Measurements from ENCODE around the gene TAF11L11. TPM values are rescaled to one million over a fixed set of nuclear protein-coding genes. Genes with fewer than 3 reads are reported as not detected.
"Not testable (repeated sequence)": the region's sequence is repeated elsewhere in the genome, so short reads cannot be mapped to it uniquely, and the experiment has no call there.

TAF11L11 gene
- polyA plus RNA-seq, 2 of the 4 experiments (the other 2 are of a cell fraction): 0.39 to 2.2 TPM

DNA sequence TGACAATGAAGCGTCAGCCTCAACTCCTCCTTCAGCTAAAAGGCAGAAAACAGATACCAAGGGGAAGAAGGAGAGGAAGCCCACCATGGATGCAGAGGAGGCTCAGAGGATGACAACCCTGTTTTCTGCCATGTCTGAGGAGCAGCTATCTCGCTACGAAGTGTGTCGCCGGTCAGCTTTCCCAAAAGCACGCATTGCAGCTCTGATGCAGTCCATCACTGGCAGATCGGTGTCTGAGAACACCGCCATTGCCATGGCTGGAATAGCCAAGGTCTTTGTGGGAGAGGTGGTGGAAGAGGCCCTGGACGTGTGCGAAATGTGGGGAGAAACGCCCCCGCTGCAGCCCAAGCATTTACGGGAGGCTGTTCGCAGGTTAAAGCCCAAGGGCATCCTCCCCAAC lies 968 bp downstream of the TAF11L11 start (continued):
- TF ChIP-seq HEYL (CRISPR knock-in tag; IDR thresholded peaks at IDR 0.05): no peak

DNA sequence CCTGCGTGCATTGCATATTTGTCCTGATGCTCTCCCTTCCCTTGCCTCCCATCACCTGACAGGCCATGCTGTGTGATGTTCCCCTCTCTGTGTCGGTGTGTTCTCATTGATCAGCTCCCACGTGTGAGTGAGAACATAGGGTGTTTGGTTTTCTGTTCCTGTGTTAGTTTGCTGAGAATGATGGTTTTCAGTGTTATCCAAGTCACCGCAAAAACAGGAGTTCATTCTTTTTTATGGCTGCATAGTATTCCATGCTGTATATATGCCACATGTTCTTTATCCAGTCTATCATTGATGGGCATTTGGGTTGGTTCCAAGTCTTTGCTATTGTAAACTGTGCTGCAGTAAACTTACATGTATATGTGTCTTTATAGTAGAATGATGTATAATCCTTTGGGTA lies 3.5 kb downstream of the TAF11L11 start:
- H3K9me3 ChIP-seq; FAIRE-seq; H3K4me2 ChIP-seq; H3K4me3 ChIP-seq; CTCF ChIA-PET; H3K4me1 ChIP-seq; H3K27ac ChIP-seq; DNase-seq (ENCODE audit: low read depth in 1 of 2, low spot score in 1 of 2); POLR2A ChIA-PET; ATAC-seq: not testable (repeated sequence)
- 58% methylated on average over 4 of the region's 4 CpGs for WGBS (ENCODE audit: missing lambda C conversion rate)

DNA sequence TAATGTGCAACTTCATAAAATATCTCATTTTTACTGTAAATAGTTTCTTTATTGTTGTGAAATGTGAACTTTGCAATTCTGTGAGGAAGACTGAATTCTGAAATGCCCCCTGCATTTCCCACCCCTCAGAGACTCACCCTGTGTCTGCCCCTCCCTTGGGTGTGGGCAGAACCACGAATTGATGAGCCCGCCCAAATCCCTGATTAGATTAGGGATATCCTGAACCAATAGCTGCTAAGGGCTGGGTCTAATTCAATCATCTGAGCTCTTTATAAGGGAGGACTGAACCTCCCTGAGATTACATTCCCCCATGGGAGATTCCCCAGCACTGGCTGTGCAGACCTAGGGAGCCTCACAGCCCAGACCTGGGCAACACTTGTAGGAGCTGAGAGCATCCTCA lies 6.1 kb downstream of the TAF11L11 start, which contains the start of gene TAF11L12:
Gene TAF11L12, plus strand, starts transcription at position 301 of the 400 bp plus-strand sequence.
- 88% methylated on average over 2 of the region's 2 CpGs for WGBS (ENCODE audit: missing lambda C conversion rate)
- H3K4me2 ChIP-seq; H3K27ac ChIP-seq; H3K9me3 ChIP-seq; DNase-seq (ENCODE audit: low read depth in 1 of 2, low spot score in 1 of 2); ATAC-seq; H3K4me1 ChIP-seq; CTCF ChIA-PET; H3K4me3 ChIP-seq; POLR2A ChIA-PET: not testable (repeated sequence)
- FAIRE-seq: peak; percentile 56

DNA sequence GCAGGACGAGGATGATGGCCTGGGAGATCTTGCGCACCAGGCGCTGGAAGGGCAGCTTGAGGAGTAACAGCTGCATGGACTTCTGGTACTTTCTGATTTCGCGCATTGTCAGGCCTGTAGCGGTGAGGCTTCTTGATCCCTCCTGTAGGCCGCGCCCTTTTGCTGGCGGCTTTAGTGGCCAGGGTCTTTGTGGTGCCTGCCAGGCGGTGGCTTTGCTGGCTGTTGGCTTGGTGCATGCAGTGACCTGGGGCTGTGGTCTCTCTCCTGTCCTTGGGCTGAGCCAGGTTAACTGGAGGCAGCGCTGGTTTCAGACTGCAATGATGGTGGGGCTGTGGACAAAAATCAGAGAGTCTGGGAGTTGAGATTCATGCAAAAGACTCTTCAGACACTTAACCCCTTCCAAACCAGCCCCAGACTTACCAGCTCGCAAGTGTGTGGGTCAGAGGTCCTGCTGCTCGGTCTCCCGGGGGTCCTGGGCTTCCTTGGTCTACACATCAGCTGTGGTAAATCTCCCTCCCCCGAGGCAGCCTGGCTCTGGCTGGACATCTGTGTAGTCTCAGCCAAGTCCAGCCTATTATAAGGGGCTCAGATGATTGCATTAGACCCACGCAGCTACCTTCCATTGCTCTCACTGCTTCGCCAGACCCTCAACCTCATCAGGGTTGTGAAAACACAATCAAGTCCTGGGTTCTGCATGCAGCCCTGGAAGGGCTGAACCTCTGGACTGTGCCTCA lies 11.1 kb downstream of the TAF11L11 start:
- H3K9me3 ChIP-seq: no peaks in the 10 kb centered on the region
- 87% methylated on average over 16 of the region's 17 CpGs for WGBS (ENCODE audit: missing lambda C conversion rate)
- no peak overlapping the region for H3K27ac ChIP-seq
- no peak overlapping the region for H3K4me2 ChIP-seq
- DNase-seq (ENCODE audit: low read depth in 1 of 2, low spot score in 1 of 2) (no peak), FAIRE-seq (no peak), ATAC-seq (no peak)
- no peak for TF ChIP-seq EHMT2 (IDR thresholded peaks at IDR 0.05; ENCODE audit: low read depth)
- no peak for TF ChIP-seq EHF (CRISPR knock-in tag; IDR thresholded peaks at IDR 0.05)
- ChIA-PET CTCF (no interaction called here), POLR2A (no interaction called here)
- H3K4me3 ChIP-seq: no peak overlapping the region
- H3K4me1 ChIP-seq: peaks cover 7% of the 10 kb centered on the region

DNA sequence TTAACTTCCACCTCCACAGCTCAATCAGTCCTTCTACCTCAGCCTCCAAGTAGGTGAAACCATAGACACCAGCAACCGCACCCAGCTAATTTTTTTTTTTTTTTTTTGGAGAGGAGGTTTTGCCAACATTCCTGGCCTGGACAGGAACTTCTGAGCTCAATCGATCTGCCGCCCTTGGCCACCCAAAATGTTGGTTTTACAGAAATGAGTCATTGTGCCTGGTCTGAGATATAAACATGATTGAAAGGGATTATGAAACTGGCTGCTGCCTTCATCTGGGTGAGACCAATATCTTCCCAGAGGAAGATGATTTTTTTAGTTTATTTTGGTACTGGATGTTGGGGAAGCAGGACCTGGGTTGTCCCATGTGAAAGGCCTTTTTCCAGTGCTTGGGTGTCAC lies 15.4 kb downstream of the TAF11L11 start:
- FAIRE-seq: no peak
- WGBS (ENCODE audit: missing lambda C conversion rate): 36% methylated on average over 3 of the region's 3 CpGs
- Histone ChIP-seq H3K9me3 (no peaks in the 10 kb centered on the region), H3K4me2 (peak overlapping the region; percentile 5; the same call in 2 of the 3 replicates), H3K4me1 (peaks cover 7% of the 10 kb centered on the region), H3K27ac (peak overlapping the region in 1 of 2 experiments; percentile 55; a peak in 2 of 6 replicates), H3K4me3 (no peak overlapping the region)
- peak in 1 of 2 experiments; percentile 7 for DNase-seq (ENCODE audit: low read depth in 1 of 2, low spot score in 1 of 2)
- no peak for TF ChIP-seq FOSL2 (IDR thresholded peaks at IDR 0.05)
- TF ChIP-seq FOSL2 (CRISPR knock-in tag; IDR thresholded peaks at IDR 0.05): no peak
- TF ChIP-seq, protein P1, sequence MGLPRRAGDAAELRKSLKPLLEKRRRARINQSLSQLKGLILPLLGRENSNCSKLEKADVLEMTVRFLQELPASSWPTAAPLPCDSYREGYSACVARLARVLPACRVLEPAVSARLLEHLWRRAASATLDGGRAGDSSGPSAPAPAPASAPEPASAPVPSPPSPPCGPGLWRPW (IDR thresholded peaks at IDR 0.05): no peak
- TF ChIP-seq GATA3 (IDR thresholded peaks at IDR 0.05; ENCODE audit: borderline replicate concordance): no peak
- no peak for TF ChIP-seq CEBPB (IDR thresholded peaks at IDR 0.05)
- TF ChIP-seq MAZ (IDR thresholded peaks at IDR 0.05; ENCODE audit: borderline replicate concordance, low read depth, low read length): no peak
- TF ChIP-seq NPAS2 (CRISPR knock-in tag; IDR thresholded peaks at IDR 0.05; ENCODE audit: borderline replicate concordance): no peak
- TF ChIP-seq, protein P2, sequence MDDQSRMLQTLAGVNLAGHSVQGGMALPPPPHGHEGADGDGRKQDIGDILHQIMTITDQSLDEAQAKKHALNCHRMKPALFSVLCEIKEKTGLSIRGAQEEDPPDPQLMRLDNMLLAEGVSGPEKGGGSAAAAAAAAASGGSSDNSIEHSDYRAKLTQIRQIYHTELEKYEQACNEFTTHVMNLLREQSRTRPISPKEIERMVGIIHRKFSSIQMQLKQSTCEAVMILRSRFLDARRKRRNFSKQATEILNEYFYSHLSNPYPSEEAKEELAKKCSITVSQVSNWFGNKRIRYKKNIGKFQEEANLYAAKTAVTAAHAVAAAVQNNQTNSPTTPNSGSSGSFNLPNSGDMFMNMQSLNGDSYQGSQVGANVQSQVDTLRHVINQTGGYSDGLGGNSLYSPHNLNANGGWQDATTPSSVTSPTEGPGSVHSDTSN (IDR thresholded peaks at IDR 0.05): no peak
- no peak for ATAC-seq
- ChIA-PET CTCF (no interaction called here), POLR2A (no interaction called here)

DNA sequence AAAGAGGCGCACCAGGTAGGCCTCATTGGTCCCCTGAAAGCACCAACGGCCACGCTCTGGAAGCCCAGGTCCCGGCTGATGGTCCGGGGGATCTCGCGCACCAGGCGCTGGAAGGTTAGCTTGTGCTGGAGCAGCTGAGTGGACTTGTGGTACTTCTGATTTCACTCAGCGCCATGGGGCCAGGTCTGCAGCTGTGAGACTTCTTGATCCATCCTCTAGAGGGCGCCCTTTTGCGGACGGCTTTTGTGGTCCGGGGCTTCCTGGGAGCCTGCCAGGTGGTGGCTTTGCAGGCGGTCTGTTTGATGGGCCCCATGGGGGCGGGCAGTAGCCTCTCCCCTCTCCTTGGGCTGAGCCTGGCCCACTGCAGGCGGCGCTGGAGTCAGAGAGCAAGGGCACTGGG lies 16.6 kb downstream of the TAF11L11 start:
- no peak for FAIRE-seq
- ATAC-seq: no peak
- ChIA-PET POLR2A (no interaction called here), CTCF (interaction anchor here (0.5 kb wide), 1 partner anchor 742 kb away, joined by 4 read pairs; no protein-coding TSS in a partner anchor)
- TF ChIP-seq, protein P3, sequence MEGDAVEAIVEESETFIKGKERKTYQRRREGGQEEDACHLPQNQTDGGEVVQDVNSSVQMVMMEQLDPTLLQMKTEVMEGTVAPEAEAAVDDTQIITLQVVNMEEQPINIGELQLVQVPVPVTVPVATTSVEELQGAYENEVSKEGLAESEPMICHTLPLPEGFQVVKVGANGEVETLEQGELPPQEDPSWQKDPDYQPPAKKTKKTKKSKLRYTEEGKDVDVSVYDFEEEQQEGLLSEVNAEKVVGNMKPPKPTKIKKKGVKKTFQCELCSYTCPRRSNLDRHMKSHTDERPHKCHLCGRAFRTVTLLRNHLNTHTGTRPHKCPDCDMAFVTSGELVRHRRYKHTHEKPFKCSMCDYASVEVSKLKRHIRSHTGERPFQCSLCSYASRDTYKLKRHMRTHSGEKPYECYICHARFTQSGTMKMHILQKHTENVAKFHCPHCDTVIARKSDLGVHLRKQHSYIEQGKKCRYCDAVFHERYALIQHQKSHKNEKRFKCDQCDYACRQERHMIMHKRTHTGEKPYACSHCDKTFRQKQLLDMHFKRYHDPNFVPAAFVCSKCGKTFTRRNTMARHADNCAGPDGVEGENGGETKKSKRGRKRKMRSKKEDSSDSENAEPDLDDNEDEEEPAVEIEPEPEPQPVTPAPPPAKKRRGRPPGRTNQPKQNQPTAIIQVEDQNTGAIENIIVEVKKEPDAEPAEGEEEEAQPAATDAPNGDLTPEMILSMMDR (IDR thresholded peaks at IDR 0.05): peak; percentile 9; the same call in 1 of the 3 replicates
- TF ChIP-seq MAZ (IDR thresholded peaks at IDR 0.05; ENCODE audit: borderline replicate concordance, low read depth, low read length): no peak
- H3K4me3 ChIP-seq: no peak overlapping the region
- H3K4me2 ChIP-seq: no peak overlapping the region
- peaks cover 7% of the 10 kb centered on the region for H3K4me1 ChIP-seq
- DNase-seq (ENCODE audit: low read depth in 1 of 2, low spot score in 1 of 2): peak in 1 of 2 experiments; percentile 4
- peak overlapping the region in 1 of 2 experiments; percentile 24; a peak in 1 of 6 replicates for H3K27ac ChIP-seq
- no peaks in the 10 kb centered on the region for H3K9me3 ChIP-seq
- WGBS (ENCODE audit: missing lambda C conversion rate): 93% methylated on average over 11 of the region's 17 CpGs
